ENCODE data around the gene C1orf159.
A peak's percentile ranks its signal among the peaks of the same experiment; 100 is the strongest.

Gene C1orf159

DNA sequence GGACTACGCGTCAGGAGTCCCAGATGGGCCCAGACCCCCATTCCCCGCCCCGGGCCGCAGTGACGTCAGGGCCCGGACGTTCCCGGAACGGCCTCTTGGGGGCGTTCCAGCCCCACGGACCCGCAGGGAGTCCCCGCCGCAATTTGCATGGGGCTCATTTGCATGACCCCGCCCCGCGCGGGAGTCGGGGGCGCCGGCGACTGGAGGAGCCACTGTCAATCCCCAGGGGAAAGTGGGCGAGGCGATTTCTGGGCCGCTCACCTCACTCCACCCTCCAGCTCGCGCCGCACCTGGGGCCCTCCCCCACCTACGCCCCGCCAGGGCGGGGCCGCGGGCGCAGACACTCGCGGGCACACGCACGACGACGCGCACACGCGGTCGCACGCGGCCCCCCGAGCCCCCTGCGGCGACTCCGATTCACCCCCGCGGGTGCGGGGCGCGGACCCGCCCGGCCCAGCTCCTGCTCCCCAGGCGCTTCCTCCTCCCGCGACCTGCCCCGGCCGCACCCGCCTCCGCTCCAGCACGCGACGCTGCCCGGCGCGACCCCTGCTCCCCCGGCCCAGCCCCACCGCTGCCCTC is 82.8 kb downstream of the C1orf159 start:
- DNase-seq, result peak; percentile 78

- no peak for DNase-seq
Measured at GRCh38 chr1:1032424-1032823, 83.5 kb downstream of the C1orf159 start.
